ENCODE results near the gene LCE3C.

Gene LCE3C

DNA sequence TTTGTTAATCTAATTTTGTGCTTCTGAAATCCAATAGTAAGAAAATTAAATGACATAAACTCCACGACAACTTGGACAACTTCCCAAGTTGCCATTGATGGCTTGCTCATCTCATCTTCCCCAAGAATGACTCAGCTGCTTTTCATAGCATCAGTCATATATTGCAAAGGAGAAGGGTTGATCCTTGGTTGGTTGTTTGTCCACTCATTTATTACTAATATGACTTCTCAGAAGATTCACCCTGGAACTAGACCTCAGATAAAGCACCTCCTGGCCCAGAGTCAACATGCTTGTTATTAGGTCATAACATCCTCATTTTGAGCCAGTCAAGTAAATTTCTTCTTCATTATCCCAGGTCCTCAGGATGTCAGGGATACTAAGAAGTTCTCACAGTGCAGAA is 17.4 kb upstream of the LCE3C start:
- no peak for DNase-seq (ENCODE audit: low read depth in 2 of 2)
- TF ChIP-seq, protein P1, sequence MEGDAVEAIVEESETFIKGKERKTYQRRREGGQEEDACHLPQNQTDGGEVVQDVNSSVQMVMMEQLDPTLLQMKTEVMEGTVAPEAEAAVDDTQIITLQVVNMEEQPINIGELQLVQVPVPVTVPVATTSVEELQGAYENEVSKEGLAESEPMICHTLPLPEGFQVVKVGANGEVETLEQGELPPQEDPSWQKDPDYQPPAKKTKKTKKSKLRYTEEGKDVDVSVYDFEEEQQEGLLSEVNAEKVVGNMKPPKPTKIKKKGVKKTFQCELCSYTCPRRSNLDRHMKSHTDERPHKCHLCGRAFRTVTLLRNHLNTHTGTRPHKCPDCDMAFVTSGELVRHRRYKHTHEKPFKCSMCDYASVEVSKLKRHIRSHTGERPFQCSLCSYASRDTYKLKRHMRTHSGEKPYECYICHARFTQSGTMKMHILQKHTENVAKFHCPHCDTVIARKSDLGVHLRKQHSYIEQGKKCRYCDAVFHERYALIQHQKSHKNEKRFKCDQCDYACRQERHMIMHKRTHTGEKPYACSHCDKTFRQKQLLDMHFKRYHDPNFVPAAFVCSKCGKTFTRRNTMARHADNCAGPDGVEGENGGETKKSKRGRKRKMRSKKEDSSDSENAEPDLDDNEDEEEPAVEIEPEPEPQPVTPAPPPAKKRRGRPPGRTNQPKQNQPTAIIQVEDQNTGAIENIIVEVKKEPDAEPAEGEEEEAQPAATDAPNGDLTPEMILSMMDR (IDR thresholded peaks at IDR 0.05; ENCODE audit: low read depth, low read length): no peak
- H3K4me3 ChIP-seq (replicated peaks in 1 of 2; ENCODE audit: low read depth in 2 of 2, low read length in 2 of 2): no peak overlapping the region

DNA sequence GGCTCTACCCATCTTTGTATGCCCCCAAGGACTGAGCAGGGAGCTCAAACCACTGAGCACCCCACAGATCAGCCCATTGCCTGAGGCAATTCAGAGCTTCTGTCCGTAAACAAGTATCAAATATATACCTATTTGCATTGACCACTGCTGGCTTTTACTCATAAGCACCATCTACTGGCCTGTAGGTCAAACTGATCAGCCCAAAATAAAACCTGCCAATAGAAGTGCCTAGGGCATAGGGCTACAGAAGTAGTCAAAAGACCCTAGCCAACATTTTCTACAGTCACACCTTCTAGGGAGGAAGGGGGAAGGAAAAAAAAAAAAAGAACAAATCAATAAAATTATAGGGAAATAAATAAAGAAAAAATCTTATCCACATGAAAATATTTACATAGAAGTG is 14.4 kb upstream of the LCE3C start:
- TF ChIP-seq, protein P1 (IDR thresholded peaks at IDR 0.05; ENCODE audit: low read depth, low read length): no peak
- no peak for DNase-seq (ENCODE audit: low read depth in 2 of 2)
- H3K4me3 ChIP-seq (replicated peaks in 1 of 2; ENCODE audit: low read depth in 2 of 2, low read length in 2 of 2): no peak overlapping the region

DNA sequence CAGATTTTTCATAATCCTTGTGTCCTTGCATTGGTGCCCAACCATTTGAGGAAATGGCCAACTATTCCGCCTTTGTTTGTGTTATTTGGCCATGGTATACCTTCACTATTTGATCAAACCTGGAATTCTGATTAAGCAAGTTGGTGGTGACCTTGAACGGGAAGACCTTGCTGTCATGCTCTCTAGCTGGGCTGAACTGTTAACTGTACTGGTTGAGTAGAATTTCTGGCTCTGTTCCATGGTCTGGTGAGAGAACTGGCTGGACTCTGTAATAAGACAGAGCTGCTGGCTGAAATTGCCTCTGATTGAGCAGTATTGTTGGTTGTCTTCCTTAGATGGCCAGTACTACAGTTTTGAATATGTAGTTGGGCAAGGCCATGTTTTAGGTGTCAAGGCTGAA is 3.0 kb upstream of the LCE3C start:
- H3K4me3 ChIP-seq (replicated peaks in 1 of 2; ENCODE audit: low read depth in 2 of 2, low read length in 2 of 2): no peak overlapping the region

DNA sequence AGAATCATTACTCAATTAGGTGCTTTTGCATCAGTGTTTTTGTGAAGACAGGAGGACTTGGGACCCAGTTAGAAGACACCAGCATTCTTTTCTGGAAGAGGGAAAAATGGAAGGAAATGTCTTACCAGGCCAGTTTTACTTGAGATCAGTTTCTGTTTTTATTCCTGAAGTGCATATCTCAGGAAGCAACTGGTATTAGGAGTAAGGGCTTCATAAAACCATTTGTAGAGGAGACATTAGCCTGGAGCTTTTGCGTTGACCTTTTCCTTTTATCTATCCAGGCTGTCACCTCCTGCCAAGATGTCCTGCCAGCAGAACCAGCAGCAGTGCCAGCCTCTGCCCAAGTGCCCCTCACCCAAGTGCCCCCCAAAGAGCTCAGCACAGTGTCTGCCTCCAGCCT is 13.5 kb downstream of the LCE3C start, which contains the start of gene LCE3B:
Gene LCE3B (plus strand): TSS at position 301 of the 400 bp plus-strand sequence. CDS start 0 bp downstream, at position 301.
- no peak within 1 kb of the TSS for H3K4me3 ChIP-seq (replicated peaks in 1 of 2; ENCODE audit: low read depth in 2 of 2, low read length in 2 of 2)
- TF ChIP-seq, protein P1 (IDR thresholded peaks at IDR 0.05; ENCODE audit: low read depth, low read length): no peak
- DNase-seq (ENCODE audit: low read depth in 2 of 2): no peak

More for the DNA sequence above, 3.0 kb upstream of the LCE3C start:
- TF ChIP-seq, protein P1 (IDR thresholded peaks at IDR 0.05; ENCODE audit: low read depth, low read length): no peak
- DNase-seq (ENCODE audit: low read depth in 2 of 2): no peak

DNA sequence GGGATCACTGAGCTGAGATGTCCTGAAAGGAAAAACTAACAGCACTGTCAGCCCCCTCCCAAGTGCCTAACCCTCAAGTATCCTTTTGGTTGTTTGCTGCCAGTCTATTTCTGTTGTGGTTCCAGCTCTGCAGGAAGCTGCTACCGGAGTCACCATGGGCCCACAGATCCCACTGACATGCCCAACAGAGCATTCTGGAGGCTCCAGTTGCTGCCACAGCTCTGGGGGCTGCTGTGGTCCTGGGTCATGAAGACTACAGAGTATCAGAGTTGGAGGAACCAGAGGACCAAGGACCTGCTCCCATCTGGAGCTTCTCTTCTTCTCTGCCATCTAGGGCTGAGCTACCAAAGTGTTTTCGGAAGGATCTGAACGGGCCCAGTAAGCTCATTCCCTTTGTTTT is 22.0 kb downstream of the LCE3C start:
- H3K4me3 ChIP-seq (replicated peaks in 1 of 2; ENCODE audit: low read depth in 2 of 2, low read length in 2 of 2): no peak overlapping the region
- no peak for DNase-seq (ENCODE audit: low read depth in 2 of 2)
- TF ChIP-seq, protein P1 (IDR thresholded peaks at IDR 0.05; ENCODE audit: low read depth, low read length): no peak

DNA sequence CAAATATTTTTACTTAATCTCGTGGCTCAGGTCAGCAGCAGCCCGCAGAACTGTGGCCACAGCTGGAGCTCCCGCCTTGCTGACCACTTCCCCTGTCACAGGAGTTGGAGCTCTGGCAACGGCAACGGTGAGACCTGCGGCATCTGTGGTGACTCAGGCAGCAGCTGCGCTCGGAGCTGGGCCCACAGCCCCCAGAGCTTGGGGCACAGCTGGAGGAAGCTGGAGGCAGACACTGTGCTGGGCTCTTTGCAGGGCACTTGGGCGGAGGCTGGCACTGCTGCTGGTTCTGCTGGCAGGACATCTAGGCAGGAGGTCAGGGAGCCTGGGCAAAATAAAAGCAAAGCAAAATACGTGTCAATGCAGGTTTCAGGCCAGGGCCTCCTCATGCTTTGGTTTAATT is 22.8 kb downstream of the LCE3C start, which contains the start of gene LCE3A:
Gene LCE3A (minus strand): TSS at position 301 of the 400 bp plus-strand sequence. CDS start 0 bp downstream, at position 301.
- H3K4me3 ChIP-seq (replicated peaks in 1 of 2; ENCODE audit: low read depth in 2 of 2, low read length in 2 of 2): no peak within 1 kb of the TSS
- no peak for DNase-seq (ENCODE audit: low read depth in 2 of 2)
- TF ChIP-seq, protein P1 (IDR thresholded peaks at IDR 0.05; ENCODE audit: low read depth, low read length): no peak

All from cardiac fibroblast (primary cell).